Naive thymus-derived CD4-positive, alpha-beta T cell (primary cell): ENCODE data around the gene NQO1. TPM values are rescaled to one million over a fixed set of nuclear protein-coding genes. Genes with fewer than 3 reads are reported as not detected.

Experiments
- ATAC-seq: fragments of 150-1000 bp; cut with Tn5 transposase; 2 replicates; pipeline ENCODE4 v1.10.0; 2021; ENCODE audit warnings: mild to moderate bottlenecking, moderate library complexity
- CTCF ChIA-PET: fragments of 350-600 bp; sonication (Branson Sonifier 250); formaldehyde crosslinking; loops from one replicate; lab custom pipeline; 2021; ENCODE audit warnings: antibody characterized with exemption; lab: Charles Lee
- POLR2A ChIA-PET: fragments of 350-600 bp; sonication (Branson Sonifier 250); formaldehyde crosslinking; loops from one replicate; lab custom pipeline; 2021; ENCODE audit warnings: antibody characterized with exemption, inconsistent platforms; lab: Charles Lee
- DNase-seq, 9 donors: peaks; one replicate each; pipeline versions ENCODE4 v3.0.0 to v3.0.0-alpha.2; 2020 to 2022; ENCODE audit warnings: mixed read lengths in 1 of 9
- H3K27ac ChIP-seq: one replicate; pipeline ENCODE4 v1.7.0; 2013; ENCODE audit warnings: mild to moderate bottlenecking, low read depth, low read length, moderate library complexity
- H3K27me3 ChIP-seq, 2 donors: one replicate each; pipeline ENCODE4 v1.7.0; 2013; ENCODE audit warnings: low read length in 2 of 2, mild to moderate bottlenecking in 2 of 2, moderate library complexity in 2 of 2; ENCODE audit not compliant: control insufficient read depth in 2 of 2, insufficient read depth in 2 of 2
- H3K36me3 ChIP-seq, 3 experiments: 1 replicate in 2 of 3; 2 replicates in 1 of 3; pipeline ENCODE4 v1.7.0; 2013; ENCODE audit warnings: low read length in 3 of 3, mild to moderate bottlenecking in 3 of 3, moderate library complexity in 1 of 3; ENCODE audit not compliant: insufficient read depth in 3 of 3, control insufficient read depth in 2 of 3
- H3K4me1 ChIP-seq, 2 donors: one replicate each; pipeline ENCODE4 v1.7.0; 2013; ENCODE audit warnings: low read length in 2 of 2, mild to moderate bottlenecking in 2 of 2, moderate library complexity in 1 of 2; ENCODE audit not compliant: control insufficient read depth in 2 of 2, insufficient read depth in 2 of 2
- H3K4me3 ChIP-seq: 2 replicates; pipeline ENCODE4 v1.7.0; 2013; ENCODE audit warnings: mild to moderate bottlenecking, low read length
- H3K9me3 ChIP-seq, 3 experiments: 1 replicate in 2 of 3; 2 replicates in 1 of 3; pipeline ENCODE4 v1.7.0; 2013; ENCODE audit warnings: low read length in 3 of 3; ENCODE audit not compliant: control insufficient read depth in 2 of 3
- H3K27ac Mint-ChIP-seq, 9 donors: one replicate each; pipeline ENCODE4 v1.8.0; 2020 to 2022; ENCODE audit warnings: mixed read lengths in 9 of 9, mild to moderate bottlenecking in 8 of 9, moderate library complexity in 5 of 9, inconsistent platforms in 2 of 9
- H3K27me3 Mint-ChIP-seq, 5 donors: one replicate each; pipeline ENCODE4 v1.8.0; 2021 to 2022; ENCODE audit warnings: mixed read lengths in 5 of 5, mild to moderate bottlenecking in 1 of 5
- H3K36me3 Mint-ChIP-seq, 5 donors: one replicate each; pipeline ENCODE4 v1.8.0; 2020 to 2022; ENCODE audit warnings: mixed read lengths in 5 of 5, mild to moderate bottlenecking in 3 of 5, inconsistent platforms in 1 of 5
- H3K4me1 Mint-ChIP-seq, 7 donors: one replicate each; pipeline ENCODE4 v1.8.0; 2020 to 2022; ENCODE audit warnings: mixed read lengths in 7 of 7, mild to moderate bottlenecking in 3 of 7, inconsistent platforms in 1 of 7
- H3K4me3 Mint-ChIP-seq, 10 donors: one replicate each; pipeline ENCODE4 v1.8.0; 2020 to 2022; ENCODE audit warnings: mild to moderate bottlenecking in 10 of 10, mixed read lengths in 10 of 10, moderate library complexity in 6 of 10, inconsistent platforms in 2 of 10
- H3K9me3 Mint-ChIP-seq, 11 donors: one replicate each; pipeline ENCODE4 v1.8.0; 2020 to 2022; ENCODE audit warnings: mixed read lengths in 11 of 11, mild to moderate bottlenecking in 4 of 11, inconsistent platforms in 1 of 11, moderate library complexity in 1 of 11
- intact Hi-C, 2 donors: fragments of 100-400 bp; cut with micrococcal nuclease; formaldehyde crosslinking; loops; one replicate each; pipeline ENCODE4 v1.15.1; 2023
- polyA plus RNA-seq, 2 donors: library from polyadenylated mRNA; unstranded; fragments of 300-500 nt; fragmentation: Illumina TruSeq; gene quantifications; one replicate each; pipeline ENCODE4 v1.2.3, GENCODE V29; 2021
- total RNA-seq, 6 experiments: library from RNA in 5 of 6; stranded (reverse) in 5 of 6; gene quantifications; 1 replicate in 5 of 6; 2 replicates in 1 of 6; pipeline ENCODE4 v1.2.3 and lab custom pipeline; 2021 to 2026

The NQO1 gene
- total and polyA plus RNA-seq, 7 experiments from 2014 or later = 1.7 to 27.3 (median 3.2) TPM

DNA sequence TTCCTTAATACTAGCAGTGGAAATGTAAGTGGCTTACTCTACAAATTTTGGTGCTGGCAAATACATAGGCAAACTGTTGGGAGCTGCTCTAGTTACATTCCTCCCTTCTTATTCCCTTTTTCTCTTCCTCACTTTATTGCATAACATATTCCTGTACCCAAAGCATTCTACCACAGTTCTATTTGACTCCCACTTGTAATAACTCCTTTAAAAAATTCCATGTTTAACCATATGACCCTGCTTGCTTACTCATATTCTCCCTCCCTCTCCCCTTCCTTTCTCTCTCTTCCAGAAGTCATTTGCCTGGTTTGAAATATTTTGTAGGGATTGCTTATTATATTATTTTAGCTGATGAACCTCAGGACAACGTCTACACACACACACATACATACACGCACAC is 22.7 kb downstream of the NQO1 start:
- H3K27ac Mint-ChIP-seq = peak overlapping the region in 4 of 9 donors; percentile 2 to 12 (median 6)
- H3K4me1 Mint-ChIP-seq = peaks cover 0 to 4% (median 0%) of the 10 kb centered on the region in 7 donors
- peaks cover 0 to 14% (median 0%) of the 10 kb centered on the region in 5 donors for H3K36me3 Mint-ChIP-seq
- no peaks in the 10 kb centered on the region for H3K27me3 Mint-ChIP-seq
- ATAC-seq (no peak), DNase-seq (no peak)
- ChIA-PET POLR2A (interaction anchor here (0.6 to 2.4 kb wide), 4 partner anchors 17 to 59 kb away, joined by 3 to 11 read pairs (median 4); partner anchors contain the start of genes NOB1 and NQO1), CTCF (interaction anchor here (1.1 to 1.3 kb wide), 2 partner anchors 59 to 307 kb away, joined by 3 read pairs; partner anchors contain the start of gene WWP2)
- no peak overlapping the region for H3K4me3 Mint-ChIP-seq
- intact Hi-C loops = no loop called here
- Histone ChIP-seq H3K4me3 (no peak overlapping the region), H3K4me1 (no peaks in the 10 kb centered on the region), H3K9me3 (no peaks in the 10 kb centered on the region), H3K36me3 (peaks cover 0 to 4% (median 0%) of the 10 kb centered on the region in 3 experiments), H3K27me3 (no peaks in the 10 kb centered on the region), H3K27ac (no peak overlapping the region)
- peaks cover 0 to 1% (median 0%) of the 10 kb centered on the region in 11 donors for H3K9me3 Mint-ChIP-seq

GRCh38 chr16:69701866-69702265 is 24.5 kb downstream of the NQO1 start:
- H3K4me3 Mint-ChIP-seq = no peak overlapping the region
- no peaks in the 10 kb centered on the region for H3K9me3 Mint-ChIP-seq
- no peak for DNase-seq
- Histone ChIP-seq H3K27ac (no peak overlapping the region), H3K9me3 (no peaks in the 10 kb centered on the region), H3K4me3 (no peak overlapping the region), H3K4me1 (no peaks in the 10 kb centered on the region), H3K36me3 (peaks cover 0 to 8% (median 0%) of the 10 kb centered on the region in 3 experiments), H3K27me3 (no peaks in the 10 kb centered on the region)
- ChIA-PET POLR2A (no interaction called here), CTCF (no interaction called here)
- peak overlapping the region in 1 of 9 donors; percentile 34 for H3K27ac Mint-ChIP-seq
- H3K27me3 Mint-ChIP-seq = no peaks in the 10 kb centered on the region
- intact Hi-C loops = no loop called here
- H3K4me1 Mint-ChIP-seq = peaks cover 0 to 4% (median 0%) of the 10 kb centered on the region in 7 donors
- peaks cover 0 to 17% (median 0%) of the 10 kb centered on the region in 5 donors for H3K36me3 Mint-ChIP-seq
- ATAC-seq = no peak

DNA sequence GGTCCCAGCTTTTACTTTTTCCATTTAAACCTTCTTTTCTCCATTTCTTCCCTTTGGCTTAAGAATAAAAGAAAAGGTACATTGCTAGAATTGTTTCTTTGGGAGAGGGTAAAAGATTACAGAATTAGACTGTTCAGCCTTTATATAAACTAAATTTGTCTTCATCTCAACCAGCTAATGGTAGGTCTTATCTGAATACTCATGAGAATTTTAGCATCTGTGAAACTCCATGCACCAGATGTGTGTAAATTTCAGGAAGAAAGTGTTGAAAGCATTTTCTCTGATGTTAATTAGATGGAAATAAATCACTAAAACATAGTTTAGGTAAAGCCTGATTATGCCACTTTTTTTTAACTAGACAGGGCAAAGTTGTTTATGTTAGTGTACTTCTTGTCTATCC is 24.9 kb downstream of the NQO1 start:
- H3K4me1 ChIP-seq = no peaks in the 10 kb centered on the region
- Mint-ChIP-seq H3K36me3 (peaks cover 0 to 17% (median 0%) of the 10 kb centered on the region in 5 donors), H3K27me3 (no peaks in the 10 kb centered on the region), H3K9me3 (no peaks in the 10 kb centered on the region), H3K4me3 (no peak overlapping the region), H3K4me1 (peaks cover 0 to 4% (median 0%) of the 10 kb centered on the region in 7 donors), H3K27ac (peak overlapping the region in 1 of 9 donors; percentile 34)
- intact Hi-C loops = no loop called here
- H3K9me3 ChIP-seq = no peaks in the 10 kb centered on the region
- no peaks in the 10 kb centered on the region for H3K27me3 ChIP-seq
- no peak for DNase-seq
- no peak overlapping the region for H3K27ac ChIP-seq
- H3K4me3 ChIP-seq = no peak overlapping the region
- POLR2A ChIA-PET = no interaction called here
- CTCF ChIA-PET = no interaction called here
- ATAC-seq = no peak
- peaks cover 0 to 8% (median 0%) of the 10 kb centered on the region in 3 experiments for H3K36me3 ChIP-seq

DNA sequence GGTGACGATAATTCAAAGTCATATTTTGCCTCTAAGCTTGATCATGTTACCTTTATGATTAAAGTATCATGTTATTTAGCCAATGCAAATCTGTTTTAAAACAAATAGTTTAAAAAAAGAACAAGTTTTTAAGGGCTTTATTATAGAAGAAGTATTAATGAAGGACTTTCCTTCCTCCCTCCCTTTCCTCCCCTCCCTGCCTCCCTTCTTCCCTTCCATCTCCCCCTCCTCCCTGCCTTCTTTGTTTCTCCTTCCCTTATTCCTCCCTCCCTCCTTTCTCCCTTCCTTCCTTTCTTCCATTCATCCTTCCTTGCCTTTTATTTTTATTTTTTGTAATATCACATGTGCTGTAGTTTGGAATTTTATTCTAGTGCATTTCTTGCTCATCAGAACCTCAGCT is 26.4 kb downstream of the NQO1 start:
- Histone ChIP-seq H3K4me1 (no peaks in the 10 kb centered on the region), H3K27me3 (no peaks in the 10 kb centered on the region), H3K36me3 (peaks cover 0 to 12% (median 0%) of the 10 kb centered on the region in 3 experiments), H3K27ac (no peak overlapping the region), H3K4me3 (no peak overlapping the region), H3K9me3 (no peaks in the 10 kb centered on the region)
- CTCF ChIA-PET = interaction anchor here (0.6 kb wide), 1 partner anchor 53 kb away, joined by 3 read pairs; no protein-coding TSS in a partner anchor
- DNase-seq (no peak), ATAC-seq (no peak)
- H3K9me3 Mint-ChIP-seq = no peaks in the 10 kb centered on the region
- H3K36me3 Mint-ChIP-seq = peaks cover 0 to 23% (median 5%) of the 10 kb centered on the region in 5 donors
- peak overlapping the region in 2 of 9 donors; percentile 30 to 38 for H3K27ac Mint-ChIP-seq
- peaks cover 0 to 4% (median 0%) of the 10 kb centered on the region in 7 donors for H3K4me1 Mint-ChIP-seq
- H3K4me3 Mint-ChIP-seq = no peak overlapping the region
- H3K27me3 Mint-ChIP-seq = no peaks in the 10 kb centered on the region
- intact Hi-C loops = no loop called here
- POLR2A ChIA-PET = interaction anchor here (1.1 kb wide), 1 partner anchor 62 kb away, joined by 3 read pairs; the partner anchor contains the start of gene WWP2

GRCh38 chr16:69698404-69698803 is 28.0 kb downstream of the NQO1 start:
- no peaks in the 10 kb centered on the region for H3K9me3 Mint-ChIP-seq
- intact Hi-C loops = no loop called here
- Histone ChIP-seq H3K36me3 (peaks cover 4 to 27% (median 10%) of the 10 kb centered on the region in 3 experiments), H3K4me3 (no peak overlapping the region), H3K4me1 (no peaks in the 10 kb centered on the region), H3K9me3 (no peaks in the 10 kb centered on the region), H3K27me3 (no peaks in the 10 kb centered on the region), H3K27ac (no peak overlapping the region)
- H3K4me1 Mint-ChIP-seq = peaks cover 0 to 4% (median 0%) of the 10 kb centered on the region in 7 donors
- H3K27me3 Mint-ChIP-seq = no peaks in the 10 kb centered on the region
- DNase-seq (no peak), ATAC-seq (no peak)
- no peak overlapping the region for H3K4me3 Mint-ChIP-seq
- H3K27ac Mint-ChIP-seq = no peak overlapping the region
- H3K36me3 Mint-ChIP-seq = peaks cover 4 to 26% (median 9%) of the 10 kb centered on the region in 5 donors
- ChIA-PET POLR2A (interaction anchor here (0.5 kb wide), 1 partner anchor 111 kb away, joined by 4 read pairs; no protein-coding TSS in a partner anchor), CTCF (no interaction called here)

- Histone ChIP-seq H3K9me3 (no peaks in the 10 kb centered on the region), H3K27ac (no peak overlapping the region), H3K27me3 (no peaks in the 10 kb centered on the region), H3K4me1 (no peaks in the 10 kb centered on the region), H3K4me3 (no peak overlapping the region), H3K36me3 (peaks cover 9 to 47% (median 14%) of the 10 kb centered on the region in 3 experiments)
- CTCF ChIA-PET = no interaction called here
- no peak overlapping the region for H3K4me3 Mint-ChIP-seq
- DNase-seq (no peak), ATAC-seq (no peak)
- H3K4me1 Mint-ChIP-seq = peaks cover 0 to 17% (median 0%) of the 10 kb centered on the region in 7 donors
- no peaks in the 10 kb centered on the region for H3K27me3 Mint-ChIP-seq
- H3K36me3 Mint-ChIP-seq = peaks cover 14 to 45% (median 28%) of the 10 kb centered on the region in 5 donors
- POLR2A ChIA-PET = no interaction called here
- H3K27ac Mint-ChIP-seq = no peak overlapping the region
- intact Hi-C loops = no loop called here
- H3K9me3 Mint-ChIP-seq = no peaks in the 10 kb centered on the region
Observed at GRCh38 chr16:69693916-69694315, 32.4 kb downstream of the NQO1 start.
